Fibroblast of mammary gland (primary cell): ENCODE results near the gene DNAH3.
A peak's percentile ranks its signal among the peaks of the same experiment; 100 is the strongest.
"Not testable (repeated sequence)": the region's sequence is repeated elsewhere in the genome, so short reads cannot be mapped to it uniquely, and the experiment has no call there.

ENCODE experiments used
- DNase-seq: peaks from one replicate; pipeline ENCODE4 v3.0.0-alpha.2; 2010; ENCODE audit warnings: low read depth
- H3K4me3 ChIP-seq: 2 replicates; pipeline ENCODE4 v1.5.1; 2011; ENCODE audit warnings: low read depth, mild to moderate bottlenecking, low read length, moderate library complexity; ENCODE audit not compliant: control insufficient read depth
- CTCF ChIP-seq: conservative IDR thresholded peaks from 2 replicates; pipeline ENCODE4 v1.5.1; 2011; ENCODE audit warnings: low read depth, low read length, inconsistent platforms; ENCODE audit not compliant: control insufficient read depth, insufficient read depth

DNAH3 gene

GRCh38 chr16:21117567-21117966 is 33.1 kb downstream of the DNAH3 start:
- no peak for DNase-seq
- H3K4me3 ChIP-seq: no peak overlapping the region
- TF ChIP-seq CTCF: no peak

GRCh38 chr16:21116148-21116693 is 34.4 kb downstream of the DNAH3 start:
- H3K4me3 ChIP-seq: peak overlapping the region; percentile 6
- no peak for TF ChIP-seq CTCF
- peak; percentile 32 for DNase-seq

- DNase-seq: not testable (repeated sequence)
Measured at GRCh38 chr16:21115551-21115950, 35.1 kb downstream of the DNAH3 start.

GRCh38 chr16:21103941-21104860 is 46.4 kb downstream of the DNAH3 start:
- no peak overlapping the region for H3K4me3 ChIP-seq
- peak; percentile 26 for DNase-seq
- TF ChIP-seq CTCF: no peak

More at GRCh38 chr16:21115551-21115950, 35.1 kb downstream of the DNAH3 start:
- H3K4me3 ChIP-seq: not testable (repeated sequence)

- no peak overlapping the region for H3K4me3 ChIP-seq
- TF ChIP-seq CTCF: peak; percentile 52
- peak; percentile 31 for DNase-seq
Measured at GRCh38 chr16:21101631-21102420, 48.8 kb downstream of the DNAH3 start.

- TF ChIP-seq CTCF: no peak
Measured at GRCh38 chr16:21100447-21100846, 50.2 kb downstream of the DNAH3 start.

More at GRCh38 chr16:21100447-21100846, 50.2 kb downstream of the DNAH3 start:
- H3K4me3 ChIP-seq: no peak overlapping the region
- peak; percentile 66 for DNase-seq
